ENCODE data around the gene ZNF30.

The ZNF30 gene

GRCh38 chr19:34926685-34927375 is at the start of gene ZNF30:
Gene ZNF30, plus strand, starts transcription at chr19:34926903. Its CDS starts 3,045 bp downstream, at chr19:34929948.
- no peaks in the 10 kb centered on the region for H3K27me3 ChIP-seq (ENCODE audit: insufficient read depth, insufficient read length)
- peaks cover 10% of the 10 kb centered on the region for H3K36me3 ChIP-seq (ENCODE audit: insufficient read depth, insufficient read length, low read length)
- no peak for TF ChIP-seq YY1 (IDR thresholded peaks at IDR 0.05; ENCODE audit: insufficient read depth, insufficient read length)
- H3K4me3 ChIP-seq (ENCODE audit: insufficient read length, low read depth), result peak within 1 kb of the TSS; percentile 69
- H3K4me1 ChIP-seq (ENCODE audit: insufficient read depth, insufficient read length), result no peaks in the 10 kb centered on the region
- peak within 1 kb of the TSS; percentile 88 for H3K9ac ChIP-seq (ENCODE audit: insufficient read length, low read depth)
- no peaks in the 10 kb centered on the region; the same call in 1 of the 2 replicates for H3K9me3 ChIP-seq (ENCODE audit: insufficient read depth, low read length)
- DNase-seq (ENCODE audit: low read depth, low spot score), result peak; percentile 71

GRCh38 chr19:34879563-34879962 is 47.1 kb upstream of the ZNF30 start:
- Histone ChIP-seq H3K9me3 (ENCODE audit: insufficient read depth, low read length) (no peaks in the 10 kb centered on the region), H3K27me3 (ENCODE audit: insufficient read depth, insufficient read length) (no peaks in the 10 kb centered on the region), H3K9ac (ENCODE audit: insufficient read length, low read depth) (no peak overlapping the region), H3K36me3 (ENCODE audit: insufficient read depth, insufficient read length, low read length) (no peaks in the 10 kb centered on the region), H3K4me1 (ENCODE audit: insufficient read depth, insufficient read length) (no peaks in the 10 kb centered on the region), H3K4me3 (ENCODE audit: insufficient read length, low read depth) (no peak overlapping the region)
- no peak for DNase-seq (ENCODE audit: low read depth, low spot score)
- TF ChIP-seq ZNF274 (IDR thresholded peaks at IDR 0.05; ENCODE audit: low read depth, low read length) (no peak), YY1 (IDR thresholded peaks at IDR 0.05; ENCODE audit: insufficient read depth, insufficient read length) (no peak), SUZ12 (IDR thresholded peaks at IDR 0.05; ENCODE audit: extremely low read depth, insufficient read depth, insufficient read length) (no peak)

GRCh38 chr19:34880034-34880433 is 46.7 kb upstream of the ZNF30 start:
- no peaks in the 10 kb centered on the region for H3K4me1 ChIP-seq (ENCODE audit: insufficient read depth, insufficient read length)
- H3K9ac ChIP-seq (ENCODE audit: insufficient read length, low read depth), result no peak overlapping the region
- peaks cover 3% of the 10 kb centered on the region; the same call in 1 of the 2 replicates for H3K9me3 ChIP-seq (ENCODE audit: insufficient read depth, low read length)
- H3K36me3 ChIP-seq (ENCODE audit: insufficient read depth, insufficient read length, low read length), result no peaks in the 10 kb centered on the region
- no peak for TF ChIP-seq ZNF274 (IDR thresholded peaks at IDR 0.05; ENCODE audit: low read depth, low read length)
- no peak for TF ChIP-seq YY1 (IDR thresholded peaks at IDR 0.05; ENCODE audit: insufficient read depth, insufficient read length)
- TF ChIP-seq SUZ12 (IDR thresholded peaks at IDR 0.05; ENCODE audit: extremely low read depth, insufficient read depth, insufficient read length), result no peak
- H3K27me3 ChIP-seq (ENCODE audit: insufficient read depth, insufficient read length), result no peaks in the 10 kb centered on the region
- H3K4me3 ChIP-seq (ENCODE audit: insufficient read length, low read depth), result no peak overlapping the region
- DNase-seq (ENCODE audit: low read depth, low spot score), result no peak

GRCh38 chr19:34881982-34882381 is 44.7 kb upstream of the ZNF30 start:
- TF ChIP-seq YY1 (IDR thresholded peaks at IDR 0.05; ENCODE audit: insufficient read depth, insufficient read length), result no peak
- no peak for TF ChIP-seq SUZ12 (IDR thresholded peaks at IDR 0.05; ENCODE audit: extremely low read depth, insufficient read depth, insufficient read length)
- no peak for TF ChIP-seq ZNF274 (IDR thresholded peaks at IDR 0.05; ENCODE audit: low read depth, low read length)
- Histone ChIP-seq H3K4me3 (ENCODE audit: insufficient read length, low read depth) (no peak overlapping the region), H3K9me3 (ENCODE audit: insufficient read depth, low read length) (peaks cover 16% of the 10 kb centered on the region), H3K4me1 (ENCODE audit: insufficient read depth, insufficient read length) (no peaks in the 10 kb centered on the region), H3K36me3 (ENCODE audit: insufficient read depth, insufficient read length, low read length) (no peaks in the 10 kb centered on the region), H3K9ac (ENCODE audit: insufficient read length, low read depth) (no peak overlapping the region), H3K27me3 (ENCODE audit: insufficient read depth, insufficient read length) (no peaks in the 10 kb centered on the region)
- no peak for DNase-seq (ENCODE audit: low read depth, low spot score)

- H3K4me3 ChIP-seq (ENCODE audit: insufficient read length, low read depth), result no peak overlapping the region
- no peak for TF ChIP-seq ZNF274 (IDR thresholded peaks at IDR 0.05; ENCODE audit: low read depth, low read length)
- no peak for TF ChIP-seq YY1 (IDR thresholded peaks at IDR 0.05; ENCODE audit: insufficient read depth, insufficient read length)
- TF ChIP-seq SUZ12 (IDR thresholded peaks at IDR 0.05; ENCODE audit: extremely low read depth, insufficient read depth, insufficient read length), result no peak
- H3K27me3 ChIP-seq (ENCODE audit: insufficient read depth, insufficient read length), result no peaks in the 10 kb centered on the region
- H3K36me3 ChIP-seq (ENCODE audit: insufficient read depth, insufficient read length, low read length), result no peaks in the 10 kb centered on the region
- H3K9ac ChIP-seq (ENCODE audit: insufficient read length, low read depth), result no peak overlapping the region
- DNase-seq (ENCODE audit: low read depth, low spot score), result no peak
- peaks cover 20% of the 10 kb centered on the region for H3K9me3 ChIP-seq (ENCODE audit: insufficient read depth, low read length)
- H3K4me1 ChIP-seq (ENCODE audit: insufficient read depth, insufficient read length), result no peaks in the 10 kb centered on the region
These were observed 38.6 kb upstream of the ZNF30 start for GRCh38 chr19:34888091-34888490.

- Histone ChIP-seq H3K4me3 (ENCODE audit: insufficient read length, low read depth) (no peak overlapping the region), H3K9me3 (ENCODE audit: insufficient read depth, low read length) (no peaks in the 10 kb centered on the region), H3K4me1 (ENCODE audit: insufficient read depth, insufficient read length) (no peaks in the 10 kb centered on the region), H3K36me3 (ENCODE audit: insufficient read depth, insufficient read length, low read length) (no peaks in the 10 kb centered on the region), H3K27me3 (ENCODE audit: insufficient read depth, insufficient read length) (no peaks in the 10 kb centered on the region), H3K9ac (ENCODE audit: insufficient read length, low read depth) (no peak overlapping the region)
- DNase-seq (ENCODE audit: low read depth, low spot score), result no peak
- no peak for TF ChIP-seq YY1 (IDR thresholded peaks at IDR 0.05; ENCODE audit: insufficient read depth, insufficient read length)
- no peak for TF ChIP-seq SUZ12 (IDR thresholded peaks at IDR 0.05; ENCODE audit: extremely low read depth, insufficient read depth, insufficient read length)
- no peak for TF ChIP-seq ZNF274 (IDR thresholded peaks at IDR 0.05; ENCODE audit: low read depth, low read length)
These were observed 26.5 kb upstream of the ZNF30 start for GRCh38 chr19:34900245-34900644.

- TF ChIP-seq ZNF274 (IDR thresholded peaks at IDR 0.05; ENCODE audit: low read depth, low read length) (no peak), SUZ12 (IDR thresholded peaks at IDR 0.05; ENCODE audit: extremely low read depth, insufficient read depth, insufficient read length) (no peak), YY1 (IDR thresholded peaks at IDR 0.05; ENCODE audit: insufficient read depth, insufficient read length) (no peak)
- Histone ChIP-seq H3K36me3 (ENCODE audit: insufficient read depth, insufficient read length, low read length) (no peaks in the 10 kb centered on the region), H3K27me3 (ENCODE audit: insufficient read depth, insufficient read length) (no peaks in the 10 kb centered on the region), H3K9me3 (ENCODE audit: insufficient read depth, low read length) (no peaks in the 10 kb centered on the region), H3K9ac (ENCODE audit: insufficient read length, low read depth) (no peak overlapping the region), H3K4me1 (ENCODE audit: insufficient read depth, insufficient read length) (no peaks in the 10 kb centered on the region), H3K4me3 (ENCODE audit: insufficient read length, low read depth) (no peak overlapping the region)
- DNase-seq (ENCODE audit: low read depth, low spot score), result no peak
These were observed 21.8 kb upstream of the ZNF30 start for GRCh38 chr19:34904664-34905527.
